ENCODE results near the gene PSMD1.
"Not testable (repeated sequence)": the region's sequence is repeated elsewhere in the genome, so short reads cannot be mapped to it uniquely, and the experiment has no call there.

The PSMD1 gene

DNA sequence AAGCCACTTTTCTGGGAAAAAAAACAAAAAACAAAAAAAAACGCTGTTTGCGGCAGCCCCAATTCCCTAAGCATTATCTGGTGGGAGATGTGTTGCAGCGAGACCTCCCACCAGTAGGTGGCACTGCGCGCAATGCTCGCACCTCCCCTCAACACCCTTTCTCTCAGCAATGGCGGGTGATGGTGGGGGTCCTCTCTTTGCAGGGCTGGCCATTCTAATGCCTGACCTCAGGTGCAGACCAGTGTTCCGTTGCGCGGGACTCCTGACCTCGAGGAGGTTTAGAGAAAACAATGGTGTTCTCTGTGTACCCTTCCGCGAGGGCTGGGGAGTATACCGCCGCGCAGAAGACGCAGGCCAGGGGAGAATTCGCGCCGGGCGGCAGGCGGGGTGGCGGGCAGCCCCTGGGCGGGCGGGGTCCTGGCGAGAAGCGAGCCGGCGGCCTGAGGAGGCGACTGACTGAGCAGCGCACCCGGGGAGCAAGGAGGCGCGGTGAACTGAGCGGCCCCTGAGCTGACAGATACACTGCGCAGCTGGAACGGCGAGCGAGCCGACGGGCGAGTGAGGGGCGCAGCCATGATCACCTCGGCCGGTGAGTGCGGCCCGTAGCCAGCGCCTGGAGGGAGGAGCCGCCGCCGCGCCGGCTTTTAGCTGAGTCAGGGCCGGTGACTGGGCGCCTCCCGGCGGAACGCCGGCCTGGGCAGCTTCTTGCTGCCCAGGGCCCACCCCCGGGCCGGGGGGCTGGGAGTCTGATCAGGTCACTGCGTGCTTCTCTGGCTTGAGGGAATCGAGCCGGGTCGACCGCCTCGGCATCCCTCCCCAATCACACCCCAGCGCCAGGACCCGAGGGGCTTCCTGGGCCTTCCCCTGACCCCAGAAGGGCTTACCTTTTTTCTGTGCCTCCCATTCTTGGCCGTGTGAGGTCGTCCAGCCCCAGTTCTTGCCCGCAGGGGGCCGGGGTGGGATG lies at the start of gene PSMD1:
PSMD1 (plus strand) TSS at position 415 of the 964 bp plus-strand sequence; CDS start at position 574, 159 bp downstream.
- DNase-seq (ENCODE audit: low spot score) = peak; percentile 90

- DNase-seq (ENCODE audit: low spot score) = no peak
Observed at GRCh38 chr2:231007286-231008098, 49.2 kb upstream of the PSMD1 start.

- no peak for DNase-seq (ENCODE audit: low spot score)
Observed at GRCh38 chr2:231008131-231008530, 48.5 kb upstream of the PSMD1 start.

GRCh38 chr2:231009236-231009919 lies 47.3 kb upstream of the PSMD1 start:
- no peak for DNase-seq (ENCODE audit: low spot score)

- DNase-seq (ENCODE audit: low spot score) = no peak
Observed at GRCh38 chr2:231010201-231010730, 46.4 kb upstream of the PSMD1 start.

DNA sequence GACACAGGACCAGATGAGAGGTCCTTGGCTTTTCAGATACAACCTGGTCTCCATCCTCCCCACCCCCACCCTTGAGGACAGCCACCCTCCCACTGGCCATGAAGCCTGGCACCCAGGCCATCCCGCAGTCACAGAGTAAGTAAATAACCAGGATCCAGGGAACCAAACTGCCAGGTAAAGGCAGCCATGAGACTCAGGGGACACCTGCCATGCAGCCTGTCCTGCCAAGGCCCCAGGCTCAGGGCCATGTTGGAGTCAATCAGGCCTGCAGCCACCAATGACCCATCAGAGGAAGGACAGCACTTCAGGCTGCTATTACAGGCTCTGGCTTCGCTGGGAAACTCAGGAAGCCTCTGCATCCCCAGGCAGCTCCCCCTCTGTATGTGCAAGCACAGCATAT lies 45.1 kb upstream of the PSMD1 start:
- no peak for DNase-seq (ENCODE audit: low spot score)

DNA sequence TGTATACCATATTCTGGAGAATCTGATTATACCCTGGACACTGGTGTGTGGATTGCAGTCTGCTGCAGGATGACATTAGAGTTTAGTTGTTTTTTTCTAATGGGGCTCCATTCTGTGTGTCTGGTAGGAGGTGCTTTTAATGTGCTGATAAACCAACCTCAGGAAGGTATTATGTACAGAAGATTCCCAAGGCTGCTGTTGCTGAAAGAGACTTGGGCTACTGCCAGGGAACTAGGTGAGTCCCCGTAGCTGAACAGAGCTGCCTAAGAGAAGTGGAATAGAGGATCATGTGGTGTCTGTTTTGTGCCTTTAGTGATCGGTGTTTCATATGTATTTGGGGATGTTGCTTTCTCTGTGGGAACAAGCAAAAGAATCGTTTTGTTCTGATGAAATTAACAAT lies 44.2 kb upstream of the PSMD1 start:
- no peak for DNase-seq (ENCODE audit: low spot score)

- DNase-seq (ENCODE audit: low spot score) = no peak
Observed at GRCh38 chr2:231013820-231014219, 42.8 kb upstream of the PSMD1 start.

DNA sequence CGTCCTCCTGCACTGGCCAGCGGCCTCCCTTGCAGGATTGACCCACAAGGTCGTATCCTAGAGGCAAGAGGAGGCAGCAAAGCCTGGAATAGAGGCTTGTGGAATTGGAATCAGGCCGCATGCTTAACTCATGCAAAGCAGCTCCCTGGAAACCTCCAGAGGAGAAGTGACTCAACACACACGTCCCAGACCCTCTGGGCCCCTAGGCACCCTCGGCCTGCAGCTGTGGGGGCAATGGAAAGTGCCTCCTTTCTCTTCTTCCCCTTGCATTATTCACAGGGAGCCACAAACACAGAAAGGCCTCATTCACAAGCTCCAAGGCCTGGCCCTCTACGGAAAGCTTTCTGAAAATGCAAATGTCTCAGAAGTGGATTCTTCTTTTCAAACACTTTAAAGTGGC lies 41.2 kb upstream of the PSMD1 start:
- DNase-seq (ENCODE audit: low spot score) = peak; percentile 70

GRCh38 chr2:231015926-231016325 lies 40.7 kb upstream of the PSMD1 start:
- DNase-seq (ENCODE audit: low spot score) = no peak

DNA sequence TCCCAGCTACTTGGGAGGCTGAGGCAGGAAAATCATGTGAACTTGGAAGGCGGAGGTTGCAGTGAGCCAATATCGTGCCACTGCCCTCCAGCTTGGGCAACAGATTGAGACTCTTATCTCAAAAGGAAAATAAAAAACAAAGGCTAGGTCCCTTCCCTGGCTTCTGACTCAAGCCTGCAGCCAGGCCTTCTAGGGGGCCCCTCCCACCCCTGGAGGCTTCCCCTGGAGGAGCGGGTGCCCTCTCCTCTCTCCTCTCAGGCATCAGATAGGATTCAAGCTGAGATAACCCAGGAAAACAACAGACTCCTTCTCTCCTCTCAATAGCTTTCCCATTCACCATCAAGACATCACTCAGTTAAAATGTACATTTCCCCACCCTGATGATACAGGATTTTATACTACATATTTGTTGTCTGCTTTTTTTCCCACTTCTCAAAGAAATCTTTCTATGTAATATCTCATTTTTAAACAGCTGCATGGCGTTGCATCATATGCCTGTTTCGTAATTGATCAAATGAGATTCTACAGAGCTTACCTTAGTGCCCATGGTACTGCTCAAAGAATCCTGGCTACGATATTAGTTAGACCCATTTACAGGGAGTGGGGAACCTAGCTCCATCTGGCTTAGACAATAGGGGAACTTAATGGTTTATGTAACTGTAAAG lies 40.0 kb upstream of the PSMD1 start:
- no peak for DNase-seq (ENCODE audit: low spot score)

DNA sequence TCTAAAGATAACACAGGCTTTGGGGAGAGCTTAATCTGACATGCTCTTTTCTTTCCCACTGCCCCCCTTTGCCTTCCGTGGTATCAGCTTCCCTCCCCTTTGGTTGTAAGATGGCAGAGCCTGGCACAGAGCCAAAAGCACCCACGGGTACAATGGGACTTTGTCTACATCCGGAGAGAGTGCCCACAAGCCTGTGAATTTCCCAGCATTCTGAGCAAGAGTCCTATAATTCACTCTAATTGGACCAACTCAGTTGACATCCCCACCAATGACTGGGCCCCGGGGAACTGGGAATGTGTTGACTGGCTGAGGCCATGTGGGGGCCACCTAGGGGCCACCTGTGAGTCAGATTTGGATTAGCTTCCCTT lies 39.5 kb upstream of the PSMD1 start:
- DNase-seq (ENCODE audit: low spot score) = no peak

DNA sequence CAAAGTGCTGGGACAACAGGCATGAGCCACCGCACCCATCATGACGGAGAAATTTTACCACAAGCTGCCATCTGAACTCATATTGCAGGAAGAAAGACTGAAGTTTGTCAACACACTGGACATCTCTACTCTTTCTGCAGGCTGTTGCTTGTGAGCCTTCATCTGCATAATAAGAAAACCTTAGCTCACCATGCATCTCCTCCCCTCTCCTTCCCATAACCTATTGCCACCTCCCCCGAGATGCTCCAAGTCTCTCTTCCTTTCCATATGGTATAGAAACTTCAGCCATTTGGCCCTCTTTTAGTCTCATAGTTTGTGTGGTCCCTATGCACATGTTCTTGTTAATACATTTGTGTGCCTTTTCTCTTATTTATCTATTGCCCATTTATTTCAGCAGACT lies 38.5 kb upstream of the PSMD1 start:
- no peak for DNase-seq (ENCODE audit: low spot score)

DNA sequence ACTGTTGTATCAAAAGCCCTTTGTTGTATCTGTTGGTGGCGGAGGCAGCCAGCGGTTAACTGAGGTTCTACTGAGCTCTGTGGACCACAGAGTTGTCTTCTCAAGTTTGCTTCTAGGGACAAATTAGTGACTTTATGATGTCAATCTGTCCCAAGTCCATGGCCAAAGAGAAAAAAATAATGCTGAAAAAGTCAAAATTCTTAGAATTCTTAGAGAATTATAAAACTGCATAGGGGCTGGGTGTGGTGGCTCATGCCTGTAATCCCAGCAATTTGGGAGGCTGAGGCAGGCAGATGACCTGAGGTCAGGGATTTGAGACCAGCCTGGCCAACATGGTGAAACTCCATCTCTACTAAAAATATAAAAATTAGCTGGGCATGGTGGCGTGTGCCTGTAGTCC lies 31.6 kb upstream of the PSMD1 start:
- DNase-seq (ENCODE audit: low spot score) = not testable (repeated sequence)

GRCh38 chr2:231028889-231029288 lies 27.8 kb upstream of the PSMD1 start:
- DNase-seq (ENCODE audit: low spot score) = no peak

DNA sequence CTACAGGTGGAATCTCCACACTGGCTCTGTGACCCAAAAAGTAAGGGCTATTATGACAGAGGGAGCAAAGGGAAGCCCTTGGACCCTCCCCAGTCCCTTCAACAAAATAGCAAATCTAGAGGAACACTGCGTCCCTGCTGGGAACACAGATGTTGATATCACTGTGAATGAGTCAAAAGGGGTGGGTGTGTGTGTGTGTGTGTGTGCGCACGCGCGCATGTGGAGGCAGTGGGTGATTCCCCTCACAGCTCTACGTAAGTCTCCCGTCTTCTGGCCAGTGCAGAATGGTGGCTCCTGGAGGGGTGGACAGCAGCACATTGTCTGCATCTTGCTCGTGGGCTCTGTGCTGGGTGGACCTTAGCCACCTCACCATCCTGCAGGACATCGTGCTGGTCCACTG lies 27.1 kb upstream of the PSMD1 start:
- DNase-seq (ENCODE audit: low spot score) = no peak

- DNase-seq (ENCODE audit: low spot score) = no peak
Observed at GRCh38 chr2:231030725-231031124, 25.9 kb upstream of the PSMD1 start.

- DNase-seq (ENCODE audit: low spot score) = no peak
Observed at GRCh38 chr2:231032575-231033140, 24.0 kb upstream of the PSMD1 start.

- DNase-seq (ENCODE audit: low spot score) = no peak
Observed at GRCh38 chr2:231033147-231034132, 23.2 kb upstream of the PSMD1 start.

DNA sequence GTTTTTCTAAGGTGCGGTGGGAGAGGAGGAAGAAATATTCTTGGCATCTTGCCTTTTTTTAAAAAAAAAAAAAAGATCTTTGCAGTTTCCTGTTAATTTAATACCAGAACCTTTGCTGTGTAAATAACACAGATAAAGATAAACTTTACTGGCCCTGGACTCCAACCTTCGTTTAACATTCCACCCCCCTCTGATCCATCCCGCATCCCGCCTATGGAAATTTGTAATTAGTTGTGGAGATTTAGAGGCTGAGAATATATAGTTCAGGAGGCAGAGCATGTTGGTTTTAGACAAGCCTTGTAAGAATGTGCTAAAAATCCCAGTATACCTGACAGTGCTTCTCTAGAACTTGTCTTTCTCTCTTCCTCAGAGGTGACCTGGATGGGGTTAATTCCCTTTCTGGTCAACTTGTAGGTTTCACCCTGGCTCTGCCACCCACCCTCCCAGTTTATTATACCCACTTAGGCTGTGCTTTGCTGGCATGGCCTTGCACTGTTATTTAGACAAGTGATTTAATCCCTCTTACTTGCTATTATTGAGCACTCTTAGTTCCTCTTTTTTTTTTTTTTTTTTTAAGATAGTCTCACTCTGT lies 22.3 kb upstream of the PSMD1 start:
- no peak for DNase-seq (ENCODE audit: low spot score)

Measured in putamen (tissue), 1 donor.